Astrocyte (in vitro differentiated cells and primary cell): Measurements from ENCODE around the gene GPC5.

Experiments used
- EZH2 ChIP-seq: IDR thresholded peaks from 2 replicates; pipeline ENCODE4 v1.6.1; 2012; ENCODE audit warnings: mild to moderate bottlenecking, low read length, inconsistent platforms; ENCODE audit not compliant: insufficient read depth
- TF ChIP-seq, protein P1 (sequence below): IDR thresholded peaks from 2 replicates; pipeline ENCODE4 v1.5.1; 2011; ENCODE audit warnings: low read depth, mild to moderate bottlenecking, inconsistent platforms, low read length, moderate library complexity; ENCODE audit not compliant: insufficient read depth

DNA sequence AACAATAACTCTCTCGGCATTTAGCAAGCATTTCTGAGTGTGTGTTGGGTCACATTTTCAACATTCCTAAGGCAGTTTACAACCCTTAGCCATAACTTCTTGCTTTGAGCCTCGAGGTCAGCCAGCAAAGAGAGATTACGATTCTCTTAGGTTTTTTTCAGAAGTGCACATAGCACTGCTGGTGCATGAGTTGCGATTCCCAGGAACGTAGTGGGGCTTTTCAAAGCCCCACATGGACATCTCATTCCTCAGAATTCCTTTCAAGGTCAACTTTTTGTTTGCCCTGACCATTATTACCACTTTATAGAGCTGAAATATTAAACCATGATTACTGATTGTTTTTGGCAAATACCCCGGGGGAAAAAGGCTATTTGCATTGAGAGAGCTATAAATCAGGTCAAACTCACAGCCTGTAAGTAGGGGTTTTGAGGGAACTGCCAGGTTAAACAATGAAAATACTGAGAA, 705.3 kb downstream of the GPC5 start:
- TF ChIP-seq, protein P1, sequence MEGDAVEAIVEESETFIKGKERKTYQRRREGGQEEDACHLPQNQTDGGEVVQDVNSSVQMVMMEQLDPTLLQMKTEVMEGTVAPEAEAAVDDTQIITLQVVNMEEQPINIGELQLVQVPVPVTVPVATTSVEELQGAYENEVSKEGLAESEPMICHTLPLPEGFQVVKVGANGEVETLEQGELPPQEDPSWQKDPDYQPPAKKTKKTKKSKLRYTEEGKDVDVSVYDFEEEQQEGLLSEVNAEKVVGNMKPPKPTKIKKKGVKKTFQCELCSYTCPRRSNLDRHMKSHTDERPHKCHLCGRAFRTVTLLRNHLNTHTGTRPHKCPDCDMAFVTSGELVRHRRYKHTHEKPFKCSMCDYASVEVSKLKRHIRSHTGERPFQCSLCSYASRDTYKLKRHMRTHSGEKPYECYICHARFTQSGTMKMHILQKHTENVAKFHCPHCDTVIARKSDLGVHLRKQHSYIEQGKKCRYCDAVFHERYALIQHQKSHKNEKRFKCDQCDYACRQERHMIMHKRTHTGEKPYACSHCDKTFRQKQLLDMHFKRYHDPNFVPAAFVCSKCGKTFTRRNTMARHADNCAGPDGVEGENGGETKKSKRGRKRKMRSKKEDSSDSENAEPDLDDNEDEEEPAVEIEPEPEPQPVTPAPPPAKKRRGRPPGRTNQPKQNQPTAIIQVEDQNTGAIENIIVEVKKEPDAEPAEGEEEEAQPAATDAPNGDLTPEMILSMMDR, result no peak
- no peak for TF ChIP-seq EZH2
